Left lobe of liver (tissue), 2 donors: ENCODE results near the gene PRPF6. TPM values are rescaled to one million over a fixed set of nuclear protein-coding genes. Genes with fewer than 3 reads are reported as not detected.

Experiments used
- ATAC-seq: fragments of 200-7000 bp; cut with Tn5 transposase; one replicate; pipeline ENCODE4 v1.9.1; 2020; ENCODE audit warnings: mild to moderate bottlenecking, moderate library complexity
- DNase-seq: peaks from one replicate; pipeline ENCODE4 v3.0.0-alpha.2; 2020; ENCODE audit warnings: low spot score
- total RNA-seq: library from RNA; stranded (reverse); gene quantifications from one replicate; pipeline ENCODE4 v1.2.1, GENCODE V29; 2021
- donor health status: DM: no; HTN: no; CAD: no; lungs with moderate emphysema.
- donor health status: DM: no; HTN: yes; CAD: no.

Gene PRPF6
- 24.2 TPM for total RNA-seq

GRCh38 chr20:63980806-63981728 lies at the start of gene PRPF6:
PRPF6 (plus strand) TSS chr20:63981132; CDS start chr20:63981246, 114 bp downstream.
- DNase-seq (peak; percentile 95), ATAC-seq (peak; percentile 86)

- no peak for DNase-seq
- ATAC-seq, result no peak
Measured at GRCh38 chr20:63931735-63932134, 49.2 kb upstream of the PRPF6 start.

GRCh38 chr20:63932606-63933160 lies 48.2 kb upstream of the PRPF6 start:
- no peak for ATAC-seq
- DNase-seq, result no peak

GRCh38 chr20:63933646-63934045 lies 47.3 kb upstream of the PRPF6 start:
- no peak for DNase-seq
- ATAC-seq, result no peak

GRCh38 chr20:63934271-63935068 lies 46.5 kb upstream of the PRPF6 start:
- ATAC-seq (no peak), DNase-seq (no peak)

GRCh38 chr20:63935447-63935846 lies 45.5 kb upstream of the PRPF6 start:
- ATAC-seq (no peak), DNase-seq (no peak)

- DNase-seq, result no peak
- ATAC-seq, result no peak
Measured at GRCh38 chr20:63937596-63937995, 43.3 kb upstream of the PRPF6 start.

GRCh38 chr20:63939061-63939935 lies 41.6 kb upstream of the PRPF6 start:
- no peak for DNase-seq
- ATAC-seq, result no peak

GRCh38 chr20:63940071-63940471 lies 40.9 kb upstream of the PRPF6 start:
- ATAC-seq, result no peak
- DNase-seq, result no peak

GRCh38 chr20:63940472-63941266 lies 40.3 kb upstream of the PRPF6 start:
- ATAC-seq, result no peak

GRCh38 chr20:63941282-63942081 lies 39.5 kb upstream of the PRPF6 start:
- DNase-seq (peak; percentile 50), ATAC-seq (no peak)

More at GRCh38 chr20:63940472-63941266, 40.3 kb upstream of the PRPF6 start:
- no peak for DNase-seq

- DNase-seq, result no peak
- ATAC-seq, result no peak
Measured at GRCh38 chr20:63942250-63942951, 38.5 kb upstream of the PRPF6 start.

GRCh38 chr20:63942969-63943807 lies 37.7 kb upstream of the PRPF6 start:
- DNase-seq (no peak), ATAC-seq (no peak)

- DNase-seq (no peak), ATAC-seq (no peak)
Measured at GRCh38 chr20:63943808-63944077, 37.2 kb upstream of the PRPF6 start.

GRCh38 chr20:63944078-63944941 lies 36.6 kb upstream of the PRPF6 start:
- no peak for ATAC-seq
- no peak for DNase-seq

GRCh38 chr20:63945031-63945658 lies 35.8 kb upstream of the PRPF6 start:
- DNase-seq (no peak), ATAC-seq (no peak)
